ENCODE results near the gene MUC5B. TPM values are rescaled to one million over a fixed set of nuclear protein-coding genes. Genes with fewer than 3 reads are reported as not detected.

The MUC5B gene
- total and polyA plus RNA-seq, 2 donors (not counting 3 experiments of a cell fraction or from before 2014, with no cell fraction given): not detected

DNA sequence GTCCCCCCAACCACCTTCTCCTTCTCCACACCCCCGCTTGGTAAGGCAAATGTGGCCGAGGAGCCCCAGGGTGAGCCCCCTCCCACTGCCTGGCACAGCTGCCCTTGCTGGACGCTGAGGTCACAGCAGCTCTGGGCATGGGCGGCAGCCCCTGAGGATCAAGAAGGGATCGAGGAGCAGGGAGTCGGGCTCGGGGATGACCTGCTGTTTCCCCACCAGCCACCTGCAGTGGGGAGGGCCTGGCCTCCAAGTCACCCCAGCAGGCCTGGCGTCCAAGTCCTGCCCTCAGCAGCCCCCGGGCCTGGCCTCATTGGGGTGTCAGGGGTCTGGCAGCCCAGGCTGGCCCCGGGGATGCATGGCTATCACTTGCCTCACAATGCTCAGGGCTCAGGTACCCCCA, 41.4 kb upstream of the MUC5B start:
- no TSS peak for BruUV-seq (replicated peaks)
- Histone ChIP-seq H2AFZ (ENCODE audit: low read depth, low read length) (no peak overlapping the region), H3K79me2 (ENCODE audit: control insufficient read depth, insufficient read depth, low read length) (no peaks in the 10 kb centered on the region), H3K4me1 (ENCODE audit: control insufficient read depth, extremely low read depth, insufficient read depth, low read length) (no peaks in the 10 kb centered on the region), H3K9me1 (replicated peaks; ENCODE audit: control insufficient read depth, extremely low read depth, insufficient read depth, low read length) (no peaks in the 10 kb centered on the region), H3K9me3 (replicated peaks; ENCODE audit: control insufficient read depth, insufficient read depth, low read length) (no peaks in the 10 kb centered on the region), H3K27me3 (ENCODE audit: control insufficient read depth in 2 of 2, insufficient read depth in 2 of 2, low read length in 2 of 2) (no peaks in the 10 kb centered on the region), H3K36me3 (ENCODE audit: control insufficient read depth in 2 of 2, extremely low read depth in 1 of 2, insufficient read depth in 2 of 2, low read length in 2 of 2) (no peaks in the 10 kb centered on the region), H3K4me2 (ENCODE audit: insufficient read depth, low read length) (no peak overlapping the region), H3K9ac (replicated peaks; ENCODE audit: extremely low read depth, insufficient read depth, low read length) (no peak overlapping the region), H3K4me3 (replicated peaks in 1 of 3; ENCODE audit: insufficient read depth in 1 of 3, low read depth in 1 of 3, low read length in 3 of 3) (no peak overlapping the region), H3K27ac (ENCODE audit: insufficient read depth, low read depth, low read length) (no peak overlapping the region), H4K20me1 (replicated peaks; ENCODE audit: control insufficient read depth, extremely low read depth, insufficient read depth, low read length) (no peaks in the 10 kb centered on the region)
- FAIRE-seq (no peak), DNase-seq (ENCODE audit: low read depth, low spot score) (no peak)
- CTCF ChIA-PET: no interaction called here
- intact Hi-C loops (cut with micrococcal nuclease): no loop called here
- POLR2A ChIA-PET: no interaction called here
- no peak for TF ChIP-seq POLR2AphosphoS5 (IDR thresholded peaks at IDR 0.05; ENCODE audit: insufficient read depth, low read depth, low read length)
- no peak for TF ChIP-seq FOS (IDR thresholded peaks at IDR 0.05; ENCODE audit: borderline replicate concordance, insufficient read depth, low read length)
- TF ChIP-seq, protein P1, sequence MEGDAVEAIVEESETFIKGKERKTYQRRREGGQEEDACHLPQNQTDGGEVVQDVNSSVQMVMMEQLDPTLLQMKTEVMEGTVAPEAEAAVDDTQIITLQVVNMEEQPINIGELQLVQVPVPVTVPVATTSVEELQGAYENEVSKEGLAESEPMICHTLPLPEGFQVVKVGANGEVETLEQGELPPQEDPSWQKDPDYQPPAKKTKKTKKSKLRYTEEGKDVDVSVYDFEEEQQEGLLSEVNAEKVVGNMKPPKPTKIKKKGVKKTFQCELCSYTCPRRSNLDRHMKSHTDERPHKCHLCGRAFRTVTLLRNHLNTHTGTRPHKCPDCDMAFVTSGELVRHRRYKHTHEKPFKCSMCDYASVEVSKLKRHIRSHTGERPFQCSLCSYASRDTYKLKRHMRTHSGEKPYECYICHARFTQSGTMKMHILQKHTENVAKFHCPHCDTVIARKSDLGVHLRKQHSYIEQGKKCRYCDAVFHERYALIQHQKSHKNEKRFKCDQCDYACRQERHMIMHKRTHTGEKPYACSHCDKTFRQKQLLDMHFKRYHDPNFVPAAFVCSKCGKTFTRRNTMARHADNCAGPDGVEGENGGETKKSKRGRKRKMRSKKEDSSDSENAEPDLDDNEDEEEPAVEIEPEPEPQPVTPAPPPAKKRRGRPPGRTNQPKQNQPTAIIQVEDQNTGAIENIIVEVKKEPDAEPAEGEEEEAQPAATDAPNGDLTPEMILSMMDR (IDR thresholded peaks at IDR 0.05; ENCODE audit: extremely low read depth in 1 of 2, insufficient read depth in 1 of 2, low read depth in 1 of 2, low read length in 2 of 2): no peak
- no peak for TF ChIP-seq GATA2 (IDR thresholded peaks at IDR 0.05; ENCODE audit: insufficient read depth, insufficient read length, low read depth, low read length)
- TF ChIP-seq POLR2A (IDR thresholded peaks at IDR 0.05; ENCODE audit: low read depth, low read length): no peak
- TF ChIP-seq JUN (IDR thresholded peaks at IDR 0.05; ENCODE audit: borderline replicate concordance, insufficient read depth, insufficient read length, low read depth): no peak
- TF ChIP-seq EZH2 (IDR thresholded peaks at IDR 0.05; ENCODE audit: borderline replicate concordance, low read depth, low read length, severe bottlenecking): no peak
- TF ChIP-seq, protein P2, sequence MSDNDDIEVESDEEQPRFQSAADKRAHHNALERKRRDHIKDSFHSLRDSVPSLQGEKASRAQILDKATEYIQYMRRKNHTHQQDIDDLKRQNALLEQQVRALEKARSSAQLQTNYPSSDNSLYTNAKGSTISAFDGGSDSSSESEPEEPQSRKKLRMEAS (IDR thresholded peaks at IDR 0.05; ENCODE audit: insufficient read depth, insufficient read length): no peak
- no peak for TF ChIP-seq MYC (IDR thresholded peaks at IDR 0.05; ENCODE audit: low read depth, low read length)
- dilution Hi-C loops (cut with MboI; ENCODE audit: extremely low pct_ligation_motif_present, low sequenced_read_pairs): no loop called here

Data from endothelial cell of umbilical vein (primary cell).